Measurements from ENCODE around the gene SMARCA2. TPM values are rescaled to one million over a fixed set of nuclear protein-coding genes. Genes with fewer than 3 reads are reported as not detected.

Gene SMARCA2
- total RNA-seq, 2 donors from 2014 or later, result 152 to 174 TPM

- no peak for DNase-seq (ENCODE audit: low spot score)
- intact Hi-C loops (cut with DNase I), result no loop called here
Observed at GRCh38 chr9:2072752-2073405, 57.7 kb downstream of the SMARCA2 start.

DNA sequence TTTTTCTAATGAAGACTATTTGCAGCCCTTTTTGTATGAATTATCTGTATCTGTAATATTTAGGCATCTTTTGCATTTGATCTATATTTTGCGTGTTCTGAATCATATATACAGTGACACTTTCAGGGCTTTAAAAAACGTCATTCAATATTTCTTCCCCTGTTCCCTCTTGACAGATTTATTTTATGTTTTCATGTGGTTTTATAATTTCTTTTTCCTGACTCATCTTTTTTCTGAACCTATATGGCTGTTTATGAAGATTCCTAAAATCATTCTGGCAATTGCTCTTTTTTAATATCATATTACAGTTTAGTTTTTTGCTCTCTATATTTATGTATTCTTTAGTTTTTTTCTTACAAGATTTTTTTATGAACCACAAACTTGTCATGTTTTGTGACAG, 67.6 kb downstream of the SMARCA2 start:
- DNase-seq (ENCODE audit: low spot score), result no peak
- intact Hi-C loops (cut with DNase I), result no loop called here

DNA sequence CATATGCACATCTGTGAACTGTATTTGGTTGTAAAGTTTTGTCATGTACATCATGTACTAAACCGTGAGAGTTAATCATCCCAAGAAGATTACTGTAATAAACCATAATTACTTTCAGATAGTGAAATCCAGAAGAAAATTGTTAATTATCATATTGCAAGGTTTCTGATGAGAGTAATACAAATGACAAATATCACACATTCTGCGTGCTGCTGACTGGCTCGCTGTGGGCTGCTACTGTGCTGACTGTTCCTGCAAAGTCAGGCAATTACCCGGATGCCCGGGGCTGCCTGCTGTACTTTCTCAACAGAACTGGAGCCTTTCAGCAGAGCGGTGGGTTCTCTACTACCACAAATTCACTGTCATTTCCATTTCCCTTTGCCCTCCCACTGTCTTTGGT, 68.3 kb downstream of the SMARCA2 start:
- intact Hi-C loops (cut with DNase I), result no loop called here
- no peak for DNase-seq (ENCODE audit: low spot score)

DNA sequence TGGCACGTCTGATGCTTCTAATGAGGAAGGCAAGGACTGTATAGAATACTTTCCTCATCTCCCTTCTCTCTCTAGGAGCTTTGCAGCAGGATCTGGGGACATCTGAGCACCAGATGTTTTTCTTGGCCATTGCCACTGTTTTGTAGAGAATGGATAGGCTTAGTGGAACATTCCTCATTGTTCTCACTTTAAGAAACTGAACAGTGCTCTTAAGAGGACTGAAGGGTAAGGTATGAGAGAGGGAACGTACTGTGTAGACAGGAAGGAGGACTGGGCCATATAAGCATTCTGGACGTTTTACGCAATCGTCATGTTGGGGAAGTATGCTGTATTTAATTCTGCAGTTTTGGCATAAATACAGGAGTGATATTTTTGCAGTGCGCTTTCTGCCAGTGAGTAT, 70.6 kb downstream of the SMARCA2 start:
- intact Hi-C loops (cut with DNase I), result no loop called here
- no peak for DNase-seq (ENCODE audit: low spot score)

GRCh38 chr9:2086116-2086515, 71.0 kb downstream of the SMARCA2 start:
- intact Hi-C loops (cut with DNase I), result no loop called here
- DNase-seq (ENCODE audit: low spot score), result no peak

GRCh38 chr9:2086971-2087370, 71.8 kb downstream of the SMARCA2 start:
- DNase-seq (ENCODE audit: low spot score), result no peak
- intact Hi-C loops (cut with DNase I), result no loop called here

- intact Hi-C loops (cut with DNase I), result no loop called here
Observed at GRCh38 chr9:2087500-2088313, 72.6 kb downstream of the SMARCA2 start.

DNA sequence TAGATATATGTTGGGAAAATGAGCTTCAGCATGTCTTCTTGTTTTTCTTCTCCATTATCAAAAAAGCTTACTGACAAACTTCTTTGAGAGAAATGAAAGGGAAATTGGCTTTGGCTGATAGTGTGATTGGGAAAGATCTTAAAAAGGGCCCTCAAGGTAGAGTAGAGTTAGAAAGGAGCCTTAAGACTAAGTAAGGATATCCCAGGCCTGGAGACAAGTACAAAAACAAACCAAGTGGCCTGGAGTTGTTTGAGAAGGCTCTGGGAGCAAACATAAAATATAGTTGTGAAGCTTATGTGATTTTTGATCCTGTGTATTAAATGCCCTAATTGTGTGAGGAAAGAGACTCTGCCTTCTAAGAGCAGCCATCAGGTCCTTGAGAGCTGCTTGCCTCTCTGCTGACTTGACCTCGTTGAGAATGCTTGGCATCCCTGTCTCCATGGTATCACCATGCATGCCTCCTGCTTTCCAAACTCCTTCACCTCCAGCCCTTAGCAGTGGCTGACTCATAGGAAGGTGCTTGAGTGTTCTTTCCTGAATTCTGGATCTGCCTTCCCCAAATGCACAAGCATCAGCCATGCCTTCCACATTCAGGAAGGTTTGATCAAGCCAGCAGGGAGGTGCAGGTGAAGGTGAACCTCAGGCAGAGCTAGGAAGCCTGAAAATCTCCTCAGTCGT, 78.9 kb downstream of the SMARCA2 start:
- intact Hi-C loops (cut with DNase I), result no loop called here
- no peak for DNase-seq (ENCODE audit: low spot score)

More at GRCh38 chr9:2087500-2088313, 72.6 kb downstream of the SMARCA2 start:
- no peak for DNase-seq (ENCODE audit: low spot score)

DNA sequence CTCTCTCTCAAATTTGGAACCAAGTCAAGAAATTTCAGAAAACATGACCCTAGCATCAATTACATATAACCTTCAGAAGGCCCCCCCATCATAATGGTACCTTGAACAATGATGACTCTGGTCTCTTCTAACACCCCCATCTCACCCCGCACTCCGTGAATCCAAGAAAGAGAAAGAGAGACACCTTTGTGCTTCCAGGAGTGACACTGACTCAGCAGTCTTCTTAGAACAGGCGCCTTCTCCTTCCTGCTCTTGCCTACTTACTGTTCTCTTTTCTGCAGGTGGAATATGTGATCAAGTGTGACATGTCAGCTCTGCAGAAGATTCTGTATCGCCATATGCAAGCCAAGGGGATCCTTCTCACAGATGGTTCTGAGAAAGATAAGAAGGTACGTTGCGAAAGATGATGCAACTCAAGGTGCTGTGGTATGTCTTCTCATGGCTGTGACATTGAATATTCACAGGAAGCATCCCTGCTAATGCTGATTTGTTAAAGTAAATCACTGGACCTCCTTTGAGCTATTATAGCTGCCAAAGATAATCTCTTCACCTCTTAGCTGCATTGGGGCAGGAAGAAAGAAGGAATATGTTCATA, 81.3 kb downstream of the SMARCA2 start:
- intact Hi-C loops (cut with DNase I), result no loop called here
- DNase-seq (ENCODE audit: low spot score), result no peak

DNA sequence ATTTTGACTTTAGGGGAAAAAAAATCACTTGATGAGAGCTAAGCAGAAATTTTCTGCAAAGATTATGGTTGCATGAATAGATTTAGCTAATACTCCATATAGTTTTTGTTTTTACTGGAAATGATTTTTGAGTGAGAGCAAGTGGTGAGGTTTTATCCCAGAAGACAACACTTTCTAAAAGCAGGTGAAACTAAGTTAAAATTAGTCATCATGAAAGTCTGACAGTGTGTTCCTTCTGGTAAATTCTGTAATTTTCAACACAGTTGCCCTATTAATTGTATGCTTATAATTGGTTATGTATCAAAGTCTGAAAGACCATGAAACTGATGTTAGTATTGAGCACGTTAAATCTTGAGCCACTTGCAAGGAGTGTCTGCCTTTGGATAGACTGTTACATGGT, 91.5 kb downstream of the SMARCA2 start:
- DNase-seq (ENCODE audit: low spot score), result no peak
- intact Hi-C loops (cut with DNase I), result no loop called here

- DNase-seq (ENCODE audit: low spot score), result no peak
Observed at GRCh38 chr9:2107906-2108451, 92.8 kb downstream of the SMARCA2 start.

GRCh38 chr9:2109069-2109650, 94.0 kb downstream of the SMARCA2 start:
- intact Hi-C loops (cut with DNase I), result no loop called here
- no peak for DNase-seq (ENCODE audit: low spot score)

More at GRCh38 chr9:2107906-2108451, 92.8 kb downstream of the SMARCA2 start:
- intact Hi-C loops (cut with DNase I), result no loop called here

- DNase-seq (ENCODE audit: low spot score), result no peak
- intact Hi-C loops (cut with DNase I), result no loop called here
Observed at GRCh38 chr9:2110036-2110435, 94.9 kb downstream of the SMARCA2 start.

- intact Hi-C loops (cut with DNase I), result no loop called here
Observed at GRCh38 chr9:2116073-2116472, 100.9 kb downstream of the SMARCA2 start.

DNA sequence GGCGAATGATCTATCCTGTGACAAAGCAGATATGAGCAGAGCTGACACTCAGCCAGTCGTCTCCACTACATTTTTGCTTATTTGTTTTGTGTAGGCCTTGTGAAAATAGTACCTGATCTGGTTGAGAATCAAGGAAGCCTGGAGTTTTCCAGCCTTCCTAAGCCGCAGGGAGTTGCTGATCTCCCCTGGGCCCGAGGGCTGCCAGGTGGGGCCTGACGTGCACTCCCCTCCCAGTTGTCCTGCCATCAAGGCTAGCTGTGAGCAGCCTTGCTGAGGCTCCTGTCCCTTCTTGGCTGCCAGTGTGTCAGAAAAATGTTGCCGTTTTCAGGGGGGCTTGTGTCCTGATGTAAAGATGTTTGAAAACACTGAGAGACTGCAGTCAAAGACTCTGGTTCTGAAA, 102.4 kb downstream of the SMARCA2 start:
- intact Hi-C loops (cut with DNase I), result no loop called here
- no peak for DNase-seq (ENCODE audit: low spot score)

More at GRCh38 chr9:2116073-2116472, 100.9 kb downstream of the SMARCA2 start:
- no peak for DNase-seq (ENCODE audit: low spot score)

DNA sequence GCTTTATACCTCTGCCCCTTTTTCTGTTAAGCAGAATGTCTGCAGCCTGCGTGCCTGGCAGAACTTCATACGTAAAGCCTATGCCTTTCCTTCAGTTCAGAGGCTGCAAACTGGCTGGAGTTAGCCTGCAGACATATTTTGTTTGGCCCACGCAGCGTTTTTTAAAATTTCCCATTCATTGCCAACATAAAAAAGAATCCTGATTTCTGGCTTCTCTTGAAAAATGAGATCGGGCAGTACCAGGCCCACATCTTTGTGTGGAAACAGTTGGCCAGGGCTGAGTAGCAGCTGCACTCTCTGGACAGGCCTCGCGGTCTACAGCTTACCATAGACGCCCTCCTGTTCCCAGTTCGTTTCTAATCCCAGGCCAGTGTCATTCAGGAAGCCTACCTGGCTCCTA, 104.4 kb downstream of the SMARCA2 start:
- no peak for DNase-seq (ENCODE audit: low spot score)
- intact Hi-C loops (cut with DNase I), result no loop called here

DNA sequence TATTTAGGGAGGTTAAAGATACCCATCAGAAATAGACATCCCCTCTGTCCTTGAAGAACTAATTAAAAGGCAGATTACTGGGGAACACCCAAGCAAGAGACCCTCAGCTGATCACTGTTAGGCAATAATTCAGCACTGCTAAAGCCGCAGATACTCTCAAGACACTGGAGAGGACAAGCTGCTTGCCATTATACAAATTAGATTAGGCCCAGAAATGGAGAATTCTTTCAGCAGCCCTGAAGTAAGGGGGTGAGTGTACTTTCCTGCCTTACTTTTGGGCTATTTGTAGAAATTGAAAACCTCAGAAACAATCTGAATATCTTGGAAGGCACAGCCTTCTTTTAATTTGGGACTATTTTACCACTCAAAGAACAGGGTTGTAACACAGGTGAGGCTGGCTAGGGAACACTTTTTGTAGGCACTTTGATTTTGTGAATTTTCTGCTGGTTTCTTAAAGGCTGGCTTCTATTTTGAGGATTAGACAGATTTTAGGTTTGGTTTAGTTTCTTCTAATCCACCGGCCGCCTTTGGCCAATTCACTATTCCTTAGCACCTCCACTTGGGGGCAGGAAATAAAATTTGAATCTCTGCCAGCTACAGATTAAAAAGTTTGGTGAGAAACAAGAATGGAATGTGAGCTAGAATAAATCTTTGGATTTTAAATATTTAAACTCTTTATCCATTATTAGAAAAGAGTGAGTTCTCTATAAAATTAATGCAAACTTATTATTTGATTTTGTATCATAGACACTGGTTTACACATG, 106.0 kb downstream of the SMARCA2 start:
- DNase-seq (ENCODE audit: low spot score), result no peak
- intact Hi-C loops (cut with DNase I), result loop anchor here (5.0 to 10.0 kb wide), 3 partner anchors 106 to 839 kb away; partner anchors contain the start of genes SMARCA2 (in 1 of the 2) and VLDLR (in 1 of the 2)

DNA sequence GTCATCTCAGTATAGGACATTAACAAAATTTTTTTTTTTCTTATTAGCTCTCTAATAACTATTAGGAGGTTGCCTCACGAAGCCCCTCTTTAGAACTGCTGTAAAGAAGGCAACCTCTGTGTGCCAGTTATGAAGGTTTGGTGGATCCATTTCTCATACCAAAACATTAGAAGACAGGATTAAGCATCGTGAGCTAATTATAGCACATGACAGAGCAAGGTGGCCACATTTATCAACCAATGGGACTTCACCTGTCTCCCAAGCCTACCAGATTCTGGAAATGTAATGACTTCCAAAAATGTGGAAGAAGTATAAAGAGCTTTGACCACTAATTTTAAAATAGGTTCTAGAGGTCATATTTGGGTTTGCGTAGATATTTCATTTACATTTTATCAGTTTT, 107.2 kb downstream of the SMARCA2 start:
- intact Hi-C loops (cut with DNase I), result loop anchor here (5.0 to 10.0 kb wide), 3 partner anchors 107 to 840 kb away; partner anchors contain the start of genes SMARCA2 (in 1 of the 2) and VLDLR (in 1 of the 2)
- DNase-seq (ENCODE audit: low spot score), result no peak
